ENCODE measurements around the gene RAB36.

- TF ChIP-seq CTCF (IDR thresholded peaks at IDR 0.05) (no peak), POLR2AphosphoS5 (IDR thresholded peaks at IDR 0.05; ENCODE audit: insufficient read depth in 1 of 2, low read depth in 1 of 2) (no peak), POLR2A (IDR thresholded peaks at IDR 0.05) (no peak)
These were observed 7.2 kb upstream of the RAB36 start for GRCh38 chr22:23137905-23138561.
